Epithelial cell of esophagus (primary cell): ENCODE results near the gene RUVBL2.
"Not testable (repeated sequence)": the region's sequence is repeated elsewhere in the genome, so short reads cannot be mapped to it uniquely, and the experiment has no call there.

Experiments
- DNase-seq: peaks from one replicate; pipeline ENCODE4 v3.0.0; 2010; ENCODE audit warnings: low read depth
- H3K4me3 ChIP-seq: 2 replicates; pipeline ENCODE4 v1.5.1; 2011; ENCODE audit warnings: mild to moderate bottlenecking, low read length, control low read depth
- TF ChIP-seq, protein P1 (sequence below): IDR thresholded peaks from 2 replicates; pipeline ENCODE4 v1.5.1; 2011; ENCODE audit warnings: low read depth, mild to moderate bottlenecking, low read length, control low read depth, inconsistent platforms; ENCODE audit not compliant: insufficient read depth; ENCODE audit errors: missing control alignments

Gene RUVBL2

DNA sequence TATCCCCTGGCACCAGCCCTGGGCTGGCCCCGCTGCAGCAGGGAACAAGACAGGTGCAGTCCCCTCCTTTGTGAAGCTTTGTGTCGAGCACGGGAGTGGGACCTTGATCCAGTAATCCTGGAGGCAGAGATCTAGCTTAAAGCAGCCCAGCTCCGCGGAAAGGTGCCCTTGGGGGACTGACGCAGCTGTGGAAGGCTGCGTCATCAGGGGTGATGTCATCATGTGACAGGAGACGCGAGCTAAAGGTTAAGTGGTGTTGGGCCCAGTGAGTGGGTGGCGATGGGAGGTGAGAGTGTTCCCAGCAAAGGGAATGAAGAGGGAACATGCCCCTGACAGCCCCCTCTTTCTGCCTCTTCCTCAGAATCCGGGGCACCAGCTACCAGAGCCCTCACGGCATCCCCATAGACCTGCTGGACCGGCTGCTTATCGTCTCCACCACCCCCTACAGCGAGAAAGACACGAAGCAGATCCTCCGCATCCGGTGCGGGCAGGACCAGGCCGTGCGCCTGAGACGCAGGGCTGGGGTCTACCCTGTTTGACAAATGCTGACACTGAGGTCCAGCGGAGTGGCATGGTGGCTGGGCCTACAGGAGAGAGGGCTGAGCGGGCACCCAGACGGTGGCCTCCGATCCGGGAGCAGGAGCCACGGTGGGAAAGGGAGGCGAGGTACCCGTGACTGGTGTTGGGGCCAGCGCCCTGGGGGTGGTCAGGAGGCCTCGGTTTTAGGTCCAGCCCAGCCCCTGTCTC is 20.6 kb downstream of the RUVBL2 start:
- TF ChIP-seq, protein P1, sequence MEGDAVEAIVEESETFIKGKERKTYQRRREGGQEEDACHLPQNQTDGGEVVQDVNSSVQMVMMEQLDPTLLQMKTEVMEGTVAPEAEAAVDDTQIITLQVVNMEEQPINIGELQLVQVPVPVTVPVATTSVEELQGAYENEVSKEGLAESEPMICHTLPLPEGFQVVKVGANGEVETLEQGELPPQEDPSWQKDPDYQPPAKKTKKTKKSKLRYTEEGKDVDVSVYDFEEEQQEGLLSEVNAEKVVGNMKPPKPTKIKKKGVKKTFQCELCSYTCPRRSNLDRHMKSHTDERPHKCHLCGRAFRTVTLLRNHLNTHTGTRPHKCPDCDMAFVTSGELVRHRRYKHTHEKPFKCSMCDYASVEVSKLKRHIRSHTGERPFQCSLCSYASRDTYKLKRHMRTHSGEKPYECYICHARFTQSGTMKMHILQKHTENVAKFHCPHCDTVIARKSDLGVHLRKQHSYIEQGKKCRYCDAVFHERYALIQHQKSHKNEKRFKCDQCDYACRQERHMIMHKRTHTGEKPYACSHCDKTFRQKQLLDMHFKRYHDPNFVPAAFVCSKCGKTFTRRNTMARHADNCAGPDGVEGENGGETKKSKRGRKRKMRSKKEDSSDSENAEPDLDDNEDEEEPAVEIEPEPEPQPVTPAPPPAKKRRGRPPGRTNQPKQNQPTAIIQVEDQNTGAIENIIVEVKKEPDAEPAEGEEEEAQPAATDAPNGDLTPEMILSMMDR = no peak
- peak; percentile 66 for DNase-seq
- no peak overlapping the region for H3K4me3 ChIP-seq

DNA sequence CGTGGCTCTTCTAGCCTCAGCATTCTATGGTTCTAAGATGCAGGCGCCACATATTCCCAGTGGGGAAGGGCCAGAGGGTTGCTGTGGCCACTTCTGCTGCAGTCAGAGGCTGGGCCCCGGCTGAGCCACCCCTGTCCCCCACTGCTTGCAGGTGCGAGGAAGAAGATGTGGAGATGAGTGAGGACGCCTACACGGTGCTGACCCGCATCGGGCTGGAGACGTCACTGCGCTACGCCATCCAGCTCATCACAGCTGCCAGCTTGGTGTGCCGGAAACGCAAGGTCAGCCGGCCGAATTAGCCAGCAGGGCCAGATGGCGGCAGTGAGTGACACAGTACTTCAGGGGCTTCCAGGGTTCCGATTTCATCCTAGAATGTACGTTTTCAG is 21.2 kb downstream of the RUVBL2 start:
- H3K4me3 ChIP-seq = no peak overlapping the region
- TF ChIP-seq, protein P1 = no peak
- no peak for DNase-seq

DNA sequence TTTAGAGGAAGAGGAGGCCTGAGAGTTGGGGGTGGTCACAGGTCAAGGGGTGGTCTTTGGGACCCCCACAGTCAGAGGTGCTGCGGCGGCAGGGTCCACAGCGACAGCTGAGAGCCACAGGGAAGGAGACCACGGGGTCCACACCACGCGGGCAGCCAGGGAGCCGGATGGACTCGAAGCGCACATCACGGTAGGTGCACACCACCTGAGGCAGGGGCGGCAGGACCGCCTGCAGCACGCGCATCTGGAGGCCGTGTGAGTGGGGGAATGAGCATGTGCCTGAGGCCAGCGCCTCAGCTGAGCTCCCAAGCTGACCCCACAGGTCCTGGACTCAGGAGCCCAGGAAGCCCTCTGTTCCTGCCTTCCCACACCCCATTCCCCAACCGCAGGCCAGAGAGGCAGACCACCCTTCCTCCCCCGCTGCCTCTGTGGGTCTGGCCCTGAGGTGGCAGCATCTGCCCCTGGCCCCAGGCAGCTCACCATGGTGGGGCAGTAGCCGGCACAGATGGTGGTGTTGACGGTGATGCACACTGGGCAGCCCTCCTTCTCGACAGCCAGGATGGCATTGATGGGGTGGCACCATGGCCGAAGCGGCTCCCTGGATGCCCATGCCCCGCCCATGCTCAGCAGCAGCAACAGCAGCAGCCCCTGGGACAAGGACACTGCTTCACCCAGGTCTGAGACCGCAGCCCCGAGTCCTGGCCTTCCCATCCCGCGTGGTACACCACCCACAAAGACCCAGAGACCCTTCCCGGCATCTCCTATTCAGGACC is 22.6 kb downstream of the RUVBL2 start:
- no peak for DNase-seq
- TF ChIP-seq, protein P1 = no peak
- no peak overlapping the region for H3K4me3 ChIP-seq

DNA sequence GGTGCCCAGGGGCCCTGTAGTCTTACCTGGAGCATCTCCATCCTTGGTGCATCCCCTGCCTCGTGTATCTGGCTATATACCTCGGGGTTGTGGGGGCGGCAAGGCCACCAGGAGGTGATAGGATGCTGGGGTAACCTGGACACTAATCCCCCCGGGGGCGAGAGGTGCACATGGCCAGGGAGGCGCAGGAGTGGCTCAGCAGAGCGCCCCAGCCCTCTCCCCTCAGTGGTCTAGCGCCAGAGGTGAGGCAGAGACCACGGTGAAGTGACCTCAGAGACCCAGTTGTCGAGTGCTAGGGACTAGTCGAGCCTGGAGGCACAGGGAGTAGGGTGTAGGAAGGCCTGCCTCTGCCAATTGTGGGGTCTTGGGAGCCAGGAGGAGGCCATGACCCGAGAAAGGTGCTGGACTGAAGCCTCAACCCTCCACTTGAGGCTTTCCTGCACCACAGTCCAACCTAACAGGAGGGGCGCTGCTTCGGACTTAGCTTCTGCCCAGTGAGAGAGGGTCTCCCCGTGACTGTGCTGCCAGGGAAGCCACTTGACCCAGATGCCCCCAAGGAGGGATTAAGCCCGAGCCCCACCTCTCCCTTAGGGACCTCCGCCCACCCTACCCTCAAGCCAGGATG is 23.5 kb downstream of the RUVBL2 start, which contains the start of gene LHB:
LHB (minus strand) TSS at position 51 of the 625 bp plus-strand sequence; CDS start at position 41, 10 bp downstream.
- H3K4me3 ChIP-seq = peak within 1 kb of the TSS; percentile 18
- no peak for DNase-seq
- TF ChIP-seq, protein P1 = no peak

DNA sequence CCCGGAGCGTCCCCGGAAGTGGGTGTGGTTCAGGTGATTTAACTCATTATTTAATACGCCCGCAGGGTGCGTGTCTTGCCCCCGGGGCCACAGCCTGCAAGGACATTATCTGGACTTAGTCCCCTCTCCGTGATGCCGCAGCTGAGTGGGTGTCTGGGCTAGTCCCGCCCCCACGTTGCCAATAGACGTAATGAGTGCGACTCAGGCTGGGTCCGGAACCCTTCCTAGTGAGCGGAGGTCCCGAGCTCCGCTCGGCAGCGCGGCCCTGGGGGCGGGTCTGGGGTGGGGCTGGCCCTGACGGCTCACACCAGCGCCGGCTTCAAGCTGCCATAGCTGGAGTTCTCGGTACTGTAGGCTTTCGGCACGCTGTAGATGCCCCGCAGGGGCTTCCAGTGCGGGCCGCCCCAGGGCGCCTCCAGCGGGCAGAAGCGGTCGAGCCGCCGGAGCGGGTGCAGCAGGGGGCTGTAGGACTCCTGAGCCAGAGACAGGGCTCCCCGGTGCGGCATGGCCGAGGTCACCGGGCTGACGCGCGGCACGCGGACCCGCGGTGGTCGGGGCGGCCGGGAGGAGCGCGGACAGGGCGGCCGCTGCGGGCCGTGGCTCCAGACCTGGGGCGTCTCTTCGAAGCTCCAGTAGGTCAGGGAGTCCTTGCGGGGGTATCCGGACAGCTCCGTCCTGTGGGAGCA is 24.1 kb downstream of the RUVBL2 start:
- TF ChIP-seq, protein P1 = peak; percentile 31
- peak overlapping the region; percentile 40 for H3K4me3 ChIP-seq
- peak; percentile 38 for DNase-seq

DNA sequence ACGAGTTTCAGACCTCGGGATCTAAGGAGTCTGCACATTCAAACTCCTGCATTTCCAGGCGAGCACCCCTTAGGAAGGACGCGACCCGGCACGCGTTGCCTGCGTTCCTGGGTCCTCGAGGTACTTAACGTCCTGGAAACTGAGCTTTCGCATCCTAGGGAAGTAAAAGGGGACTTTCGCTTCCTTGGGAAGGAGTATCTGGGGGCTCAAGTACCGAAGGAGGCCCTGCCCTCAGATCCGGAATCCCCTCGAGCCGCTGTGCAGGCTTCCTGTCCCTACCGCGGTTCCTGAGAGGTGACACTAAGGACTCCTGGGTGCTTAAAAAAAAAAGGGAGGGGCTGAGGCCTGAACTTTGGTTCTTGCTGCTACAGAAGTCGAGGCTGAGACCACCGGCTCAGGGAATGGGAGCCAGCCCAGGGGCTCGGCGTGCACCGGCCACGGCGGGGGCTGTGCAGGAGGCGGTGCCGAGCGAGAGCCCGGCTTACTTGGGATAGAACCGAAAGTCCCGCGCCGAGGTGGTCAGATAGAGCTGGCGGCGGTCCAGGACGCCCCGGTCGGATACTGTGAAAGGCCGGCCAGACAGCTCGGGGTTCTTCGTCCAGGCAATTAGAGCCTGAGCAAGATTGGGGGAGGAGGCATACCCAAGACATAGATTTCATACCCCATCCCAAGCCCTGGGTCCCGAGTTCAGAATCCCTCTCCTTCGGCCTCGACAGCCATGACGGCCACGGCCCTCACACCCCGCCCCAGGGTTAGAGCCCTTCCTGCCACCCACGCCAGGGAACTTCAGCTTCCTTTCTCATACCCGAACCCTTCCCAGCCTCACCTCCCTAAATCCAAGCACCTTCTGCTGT is 24.9 kb downstream of the RUVBL2 start:
- not testable (repeated sequence) for DNase-seq
- peak overlapping the region; percentile 40 for H3K4me3 ChIP-seq
